NCI-H1105 (cell line): ENCODE data around the gene PSMA8.
"Not testable (repeated sequence)": the region's sequence is repeated elsewhere in the genome, so short reads cannot be mapped to it uniquely, and the experiment has no call there.

Experiments
- DNase-seq: peaks from one replicate; lab custom pipeline; 2025; lab: John Stamatoyannopoulos, UW

Gene PSMA8

DNA sequence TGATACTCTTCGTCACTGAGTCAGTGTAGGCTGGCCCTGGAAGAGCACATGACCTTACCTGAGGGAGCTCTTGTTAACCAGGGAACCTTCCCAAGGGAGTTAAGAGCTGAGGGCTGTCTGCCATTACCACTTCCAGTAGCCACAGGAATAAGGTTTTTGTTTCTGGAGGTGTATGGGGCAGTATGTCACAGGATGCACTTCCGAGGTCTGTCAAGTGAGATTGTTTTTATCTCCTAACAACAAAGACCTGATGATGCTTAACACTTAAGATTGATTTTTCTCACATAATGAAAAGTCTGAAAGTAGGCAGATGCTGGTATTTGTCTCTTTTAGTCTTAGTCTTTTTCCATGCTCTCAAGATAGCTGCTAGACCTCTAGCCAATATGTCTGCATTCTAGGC lies 41.8 kb downstream of the PSMA8 start:
- no peak for DNase-seq

- no peak for DNase-seq
Observed at GRCh38 chr18:26176134-26176533, 42.5 kb downstream of the PSMA8 start.

DNA sequence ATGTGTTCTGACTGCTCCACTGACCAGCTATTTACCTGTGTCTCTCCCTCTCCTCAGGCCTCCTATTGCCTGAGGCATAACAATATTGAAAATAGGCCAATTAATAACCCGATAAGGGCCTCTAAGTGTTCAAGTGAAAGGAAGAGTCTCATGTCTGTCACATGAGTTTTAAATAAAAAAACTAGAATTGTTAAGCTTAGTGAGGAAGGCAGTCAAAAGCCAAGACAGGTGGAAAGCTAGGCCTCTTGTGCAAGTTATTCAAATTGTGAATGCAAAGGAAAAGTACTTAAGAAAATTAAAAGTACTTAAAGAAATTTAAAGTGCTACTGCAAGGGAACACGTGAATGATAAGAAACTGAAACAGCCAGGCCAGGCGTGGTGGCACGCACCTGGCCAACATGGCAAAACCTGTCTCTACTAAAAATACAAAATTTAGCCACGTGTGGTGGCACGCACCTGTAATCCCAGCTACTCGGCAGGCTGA lies 47.7 kb downstream of the PSMA8 start:
- no peak for DNase-seq

DNA sequence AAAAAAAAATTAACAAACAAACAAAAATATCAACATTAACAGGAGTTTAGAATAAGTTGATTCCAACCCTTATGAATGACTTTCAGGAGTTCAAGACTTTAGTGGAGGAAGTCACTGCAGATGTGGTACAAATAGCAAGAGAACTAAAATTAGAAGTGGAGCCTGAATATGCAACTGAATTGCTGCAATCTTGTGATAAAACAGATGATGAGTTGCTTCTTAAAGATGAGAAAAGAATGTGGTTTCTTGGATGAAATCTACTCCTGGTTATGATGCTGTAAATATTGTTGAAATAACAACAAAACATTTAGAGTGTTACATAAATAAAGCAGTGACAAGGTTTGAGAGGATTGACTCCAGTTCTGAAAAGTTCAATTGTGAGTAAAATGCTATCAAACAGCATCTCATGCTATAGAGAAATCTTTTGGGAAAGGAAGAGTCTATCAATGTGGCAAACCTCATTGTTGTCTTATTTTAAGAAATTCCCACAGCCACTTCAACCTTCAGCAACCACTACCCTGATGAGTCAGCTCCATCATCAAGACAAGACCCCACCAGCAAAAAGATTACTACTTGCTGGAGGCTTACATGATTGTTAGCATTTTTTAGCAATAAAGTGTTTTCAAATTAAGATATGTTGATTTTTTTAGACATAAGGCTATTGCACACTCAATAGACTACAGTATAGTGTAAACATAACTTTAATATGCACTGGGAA lies 49.9 kb downstream of the PSMA8 start:
- DNase-seq: no peak

GRCh38 chr18:26185267-26185666 lies 51.6 kb downstream of the PSMA8 start:
- DNase-seq: no peak

GRCh38 chr18:26190506-26190905 lies 56.8 kb downstream of the PSMA8 start:
- DNase-seq: no peak

DNA sequence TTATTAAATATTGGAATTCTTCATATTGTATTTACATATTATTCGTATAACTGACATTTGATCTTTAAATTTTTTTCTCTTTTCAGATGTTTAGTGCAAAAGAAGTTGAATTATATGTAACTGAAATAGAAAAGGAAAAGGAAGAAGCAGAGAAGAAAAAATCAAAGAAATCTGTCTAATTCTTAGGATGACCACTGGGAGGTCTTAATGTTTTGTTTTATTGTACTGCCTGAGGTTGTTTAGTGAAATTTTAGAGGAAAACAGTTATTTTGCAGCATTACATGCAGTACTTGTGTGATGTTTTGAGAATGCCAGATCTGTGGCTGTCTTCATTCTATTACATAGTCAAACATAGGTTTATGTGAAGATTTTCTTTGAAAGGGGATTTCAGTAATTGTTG lies 58.6 kb downstream of the PSMA8 start:
- no peak for DNase-seq

DNA sequence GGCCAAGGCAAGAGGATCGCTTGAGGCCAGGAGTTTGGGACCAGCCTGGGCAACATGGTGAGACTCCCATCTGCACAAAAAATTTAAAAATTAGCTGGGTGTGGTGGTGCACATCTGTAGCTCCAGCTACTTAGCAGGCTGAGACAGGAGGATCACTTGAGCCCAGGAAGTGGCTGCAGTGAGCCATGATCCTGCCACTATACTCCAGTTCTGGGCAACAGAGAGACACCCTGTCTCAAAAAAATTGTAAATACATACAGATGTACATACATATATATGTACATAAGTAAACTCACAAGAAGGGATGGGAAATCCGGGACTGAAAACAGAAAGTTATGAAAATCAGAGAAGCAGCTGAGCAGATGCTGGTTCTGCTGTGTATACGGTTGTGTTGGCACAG lies 62.9 kb downstream of the PSMA8 start:
- DNase-seq: no peak

GRCh38 chr18:26202001-26202400 lies 68.3 kb downstream of the PSMA8 start:
- not testable (repeated sequence) for DNase-seq

GRCh38 chr18:26205318-26205717 lies 71.6 kb downstream of the PSMA8 start:
- no peak for DNase-seq

GRCh38 chr18:26206488-26206887 lies 72.8 kb downstream of the PSMA8 start:
- no peak for DNase-seq

DNA sequence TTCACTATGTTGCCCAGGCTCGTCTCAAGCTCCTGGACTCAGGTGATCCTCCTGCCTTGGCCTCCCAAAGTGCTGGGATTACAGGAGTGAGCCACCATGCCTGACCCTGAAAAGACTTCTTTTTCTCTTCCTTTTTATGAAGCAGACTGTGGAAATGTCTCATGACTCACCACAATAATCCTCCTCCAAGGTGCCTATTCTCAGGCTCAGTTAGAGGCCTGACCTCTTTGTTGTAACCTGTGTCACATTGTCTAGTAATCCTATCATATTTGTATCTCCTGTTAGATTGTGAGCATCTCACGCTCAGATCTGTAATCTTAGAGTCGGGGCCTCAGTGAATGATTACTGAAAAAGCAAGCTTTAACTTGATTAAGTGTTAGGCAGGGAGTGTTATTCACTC lies 74.3 kb downstream of the PSMA8 start:
- no peak for DNase-seq

DNA sequence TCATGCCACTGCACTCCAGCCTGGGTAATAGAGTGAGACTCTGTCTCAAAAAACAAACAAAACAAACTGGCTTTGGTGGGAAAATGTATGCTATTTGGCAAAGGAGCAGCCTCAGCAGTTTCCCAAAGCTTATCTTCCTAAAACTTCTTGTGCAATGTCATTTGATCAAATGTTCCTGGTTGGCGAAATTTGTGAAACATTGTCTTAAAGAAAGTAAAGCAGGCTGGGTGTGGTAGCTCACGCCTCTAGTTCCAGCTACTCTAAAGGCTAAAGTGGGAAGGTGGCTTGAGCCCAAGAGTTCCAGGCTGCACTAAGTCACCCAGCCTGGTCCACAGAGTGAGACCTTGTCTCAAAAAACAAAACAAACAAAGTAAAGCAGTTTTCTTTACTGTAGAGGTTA lies 75.3 kb downstream of the PSMA8 start:
- DNase-seq: no peak

DNA sequence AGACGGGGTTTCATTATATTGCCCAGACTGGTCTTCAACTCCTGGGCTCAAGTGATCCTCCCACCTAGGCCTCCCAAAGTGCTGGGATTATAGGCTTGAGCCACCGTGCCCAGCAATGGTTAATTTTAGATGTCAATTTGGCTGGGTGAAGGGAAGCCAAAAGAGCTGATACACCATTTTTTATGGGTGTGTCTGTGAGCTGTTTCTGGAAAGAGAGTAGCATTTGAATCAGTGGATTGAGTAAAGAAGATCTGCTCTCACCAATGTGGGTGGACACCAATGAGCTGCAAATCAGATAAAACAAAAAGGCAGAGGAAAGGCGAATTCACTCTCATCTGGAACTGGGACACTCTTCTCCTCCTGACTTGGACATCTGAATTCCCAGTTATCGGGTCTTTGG lies 76.5 kb downstream of the PSMA8 start:
- DNase-seq: no peak

- no peak for DNase-seq
Observed at GRCh38 chr18:26215247-26215970, 81.7 kb downstream of the PSMA8 start.

DNA sequence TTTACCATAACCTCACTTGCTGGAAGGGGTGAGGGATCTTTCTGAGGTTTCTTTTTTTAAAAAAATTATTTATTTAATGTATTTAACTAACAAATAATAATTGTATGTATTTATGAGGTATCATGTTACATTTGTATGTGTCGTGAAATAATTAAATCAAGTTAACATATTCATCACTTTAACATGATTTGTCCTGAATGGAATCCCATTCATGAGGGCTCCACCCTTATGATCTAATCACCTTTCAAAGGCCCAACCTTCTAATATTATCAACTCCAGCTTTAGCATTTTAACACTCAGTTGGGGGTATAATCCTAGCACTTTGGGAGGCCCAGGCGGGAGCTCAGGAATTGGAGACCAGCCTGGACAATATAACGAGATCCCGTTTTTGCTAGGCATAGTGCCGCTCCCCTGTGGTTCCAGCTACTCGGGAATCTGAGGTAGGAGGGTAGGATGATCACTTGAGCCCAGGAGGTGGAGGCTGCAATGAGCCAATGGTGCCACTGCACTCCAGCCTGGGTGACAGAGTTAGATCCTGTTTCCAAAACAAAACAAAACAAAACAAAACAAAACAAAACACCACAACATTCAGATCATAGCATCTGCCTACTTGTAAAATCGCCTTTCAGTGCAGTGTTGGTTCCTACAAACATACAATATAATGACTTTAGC lies 91.5 kb downstream of the PSMA8 start:
- no peak for DNase-seq

DNA sequence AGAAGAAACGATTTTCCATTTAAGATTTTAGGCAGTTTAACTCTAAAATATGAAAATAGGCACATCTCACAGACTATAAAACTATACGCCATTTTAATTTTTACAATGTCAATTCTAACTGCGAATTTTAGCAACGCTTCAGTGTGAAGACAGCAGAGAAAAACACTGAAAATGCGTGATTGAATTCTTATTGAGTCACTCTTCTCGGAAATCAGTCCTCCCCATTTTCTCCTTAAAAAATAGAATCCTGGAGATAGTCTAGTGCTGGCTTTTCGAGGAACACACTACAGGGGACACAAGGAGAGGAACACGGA lies 92.2 kb downstream of the PSMA8 start:
- no peak for DNase-seq

- DNase-seq: peak; percentile 97
Observed at GRCh38 chr18:26226229-26227050, 92.8 kb downstream of the PSMA8 start, which contains the start of gene TAF4B. Gene TAF4B, plus strand, starts transcription at chr18:26226445. Its CDS starts 489 bp downstream, at chr18:26226934.

DNA sequence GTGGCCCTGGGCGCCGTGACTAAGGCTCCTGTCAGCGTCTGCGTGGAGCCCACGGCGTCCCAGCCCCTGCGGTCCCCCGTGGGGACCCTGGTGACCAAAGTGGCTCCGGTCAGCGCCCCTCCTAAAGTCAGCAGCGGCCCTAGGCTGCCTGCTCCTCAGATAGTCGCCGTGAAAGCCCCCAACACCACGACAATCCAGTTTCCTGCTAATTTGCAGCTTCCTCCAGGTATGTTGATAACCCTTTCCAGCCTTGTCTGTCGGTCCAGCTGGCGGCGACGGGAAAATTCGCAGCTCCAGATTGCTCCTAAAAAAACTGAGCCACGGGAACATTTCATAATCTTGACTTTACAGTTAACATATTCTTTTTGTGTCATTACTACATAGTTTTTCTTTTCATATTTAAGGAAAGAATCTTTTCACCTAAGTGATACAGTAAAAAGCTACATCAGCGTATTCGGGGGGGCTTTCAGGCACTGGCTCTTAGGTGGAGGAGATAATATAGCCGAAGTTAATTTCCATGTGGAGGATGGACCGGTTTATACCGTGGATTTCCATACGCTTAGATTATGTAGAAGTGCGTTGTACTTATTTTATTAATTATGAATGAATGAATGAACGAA lies 93.5 kb downstream of the PSMA8 start:
- no peak for DNase-seq

DNA sequence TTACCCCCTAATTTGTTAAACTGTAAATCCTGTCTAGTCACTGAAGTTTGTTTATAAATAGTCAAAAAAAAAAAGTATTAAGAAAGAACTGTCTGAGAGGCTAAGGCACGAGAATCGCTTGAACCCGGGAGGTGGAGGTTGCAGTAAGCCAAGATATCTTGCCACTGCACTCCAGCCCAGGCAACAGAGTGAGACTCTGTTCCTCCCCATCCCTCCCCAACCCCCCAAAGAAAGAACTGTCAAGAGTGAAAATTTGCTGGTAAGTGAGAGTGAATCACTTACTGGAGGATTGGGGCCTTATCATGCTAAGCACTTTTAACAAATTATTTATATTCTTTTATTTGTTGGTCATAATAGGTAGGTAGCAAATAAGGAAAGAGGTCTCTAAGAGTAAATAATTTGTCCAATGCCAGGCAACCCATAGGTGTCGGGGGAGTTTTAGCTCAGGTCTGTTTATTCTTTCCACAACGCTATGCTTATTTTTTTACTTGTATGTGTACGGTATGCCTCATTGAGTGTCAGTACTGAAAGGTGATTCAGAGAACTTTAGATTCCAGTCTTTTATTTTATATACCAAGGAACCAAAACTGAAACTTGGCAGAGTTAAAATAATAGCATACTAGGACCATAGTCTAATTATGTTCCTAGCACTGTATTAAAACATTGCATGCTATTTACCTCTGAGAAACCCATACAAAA lies 95.0 kb downstream of the PSMA8 start:
- DNase-seq: no peak

GRCh38 chr18:26230497-26230896 lies 96.8 kb downstream of the PSMA8 start:
- no peak for DNase-seq
